SK-N-SH (cell line): Measurements from ENCODE around the gene NKD1.

Source experiments
- CTCF ChIP-seq: fragments of 200-600 bp; sonication (generic); IDR thresholded peaks from 2 replicates; pipeline ENCODE4 v1.6.1; 2017; ENCODE audit warnings: antibody characterized with exemption, mild to moderate bottlenecking, moderate library complexity
- EP300 ChIP-seq, 2 experiments: IDR thresholded peaks; 2 replicates each; pipeline versions ENCODE4 v1.4.0 to v1.6.1; 2012; ENCODE audit warnings: borderline replicate concordance in 1 of 2, low read depth in 1 of 2, low read length in 1 of 2
- GABPA ChIP-seq: IDR thresholded peaks from 2 replicates; pipeline ENCODE4 v1.4.0; 2012; ENCODE audit warnings: low read depth, mild to moderate bottlenecking
- MXI1 ChIP-seq: IDR thresholded peaks from 2 replicates; pipeline ENCODE4 v1.6.1; 2012; ENCODE audit warnings: mild to moderate bottlenecking, low read depth, low read length, improper control_type of control experiment

- no peak for TF ChIP-seq CTCF
- TF ChIP-seq GABPA: no peak
- no peak for TF ChIP-seq MXI1
- TF ChIP-seq EP300 (IDR thresholded peaks at IDR 0.05; ENCODE audit: borderline replicate concordance in 1 of 2, low read depth in 1 of 2, low read length in 1 of 2): no peak
Measured at GRCh38 chr16:50546125-50546524, 2.1 kb upstream of the NKD1 start.
